T-helper 2 cell treated with Interferon-gamma antibody and Interleukin-4, amounts not matched to agents 100 ng/mL and 5 ng/mL, for 36 hours (primary cell): ENCODE measurements around the gene LDLRAD4. TPM values are rescaled to one million over a fixed set of nuclear protein-coding genes. Genes with fewer than 3 reads are reported as not detected.

ENCODE experiments used
- intact Hi-C: fragments of 100-400 bp; cut with micrococcal nuclease; formaldehyde crosslinking; loops from one replicate; pipeline ENCODE4 v1.15.1; 2023
- total RNA-seq: library from RNA; stranded (reverse); gene quantifications from 2 replicates; pipeline ENCODE4 v1.2.3, GENCODE V29; 2022

LDLRAD4 gene
- total RNA-seq, 1 donor from 2014 or later, result 28.5 TPM

DNA sequence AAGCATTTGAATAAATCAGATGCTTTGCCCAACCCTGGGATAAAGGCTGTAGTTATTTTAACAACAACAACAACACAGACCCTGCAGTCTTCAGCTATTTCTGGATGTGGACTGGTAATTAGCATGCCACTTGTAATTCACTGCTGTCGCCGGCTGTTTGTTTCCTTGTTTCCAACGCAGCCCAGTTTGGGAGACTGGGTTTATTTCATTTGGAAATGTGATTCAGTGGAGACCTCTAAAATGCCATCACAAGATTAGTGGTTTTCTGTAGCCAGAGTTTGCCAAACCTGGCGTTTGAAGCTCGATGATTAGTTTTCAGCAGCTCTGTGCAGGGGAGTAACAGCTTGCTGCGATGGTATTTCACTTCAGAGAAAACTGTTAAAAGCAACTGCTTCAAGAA lies 83.5 kb downstream of the LDLRAD4 start:
- intact Hi-C loops, result no loop called here

DNA sequence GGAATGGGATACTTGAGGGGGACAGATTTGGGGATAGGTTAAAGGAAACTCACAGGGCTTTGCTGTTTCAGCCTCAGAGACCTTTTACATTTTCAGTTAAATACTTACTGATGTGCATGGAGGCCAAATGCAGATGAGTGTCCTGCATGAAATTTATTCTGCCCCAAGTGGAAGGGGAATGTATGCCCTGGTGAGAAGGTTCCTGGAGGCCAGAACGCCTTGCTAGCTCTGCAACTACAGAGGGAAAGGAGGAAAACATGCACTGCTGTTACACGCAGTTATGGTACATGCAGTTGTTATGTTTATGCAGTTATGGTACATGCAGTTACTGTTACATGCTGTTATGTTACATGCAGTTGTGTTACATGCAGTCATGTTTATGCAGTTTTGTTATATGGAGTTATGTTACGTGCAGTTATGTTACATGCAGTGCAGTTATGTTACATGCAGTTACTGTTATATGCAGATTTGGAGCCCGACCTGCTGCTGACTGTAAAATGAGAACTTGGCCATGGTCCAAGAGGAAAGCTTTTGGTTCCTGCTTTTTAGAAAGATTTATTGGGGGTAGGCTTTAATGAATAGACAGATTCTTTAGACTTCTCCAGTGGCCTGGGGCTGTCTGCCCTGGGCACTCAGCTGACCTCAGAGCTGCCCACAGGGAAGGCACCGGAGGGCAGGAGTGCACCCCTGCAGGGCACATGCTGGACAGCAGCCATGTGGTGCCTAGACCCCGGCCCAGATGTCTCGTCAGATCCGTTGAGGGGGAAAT lies 84.1 kb downstream of the LDLRAD4 start:
- intact Hi-C loops, result no loop called here

DNA sequence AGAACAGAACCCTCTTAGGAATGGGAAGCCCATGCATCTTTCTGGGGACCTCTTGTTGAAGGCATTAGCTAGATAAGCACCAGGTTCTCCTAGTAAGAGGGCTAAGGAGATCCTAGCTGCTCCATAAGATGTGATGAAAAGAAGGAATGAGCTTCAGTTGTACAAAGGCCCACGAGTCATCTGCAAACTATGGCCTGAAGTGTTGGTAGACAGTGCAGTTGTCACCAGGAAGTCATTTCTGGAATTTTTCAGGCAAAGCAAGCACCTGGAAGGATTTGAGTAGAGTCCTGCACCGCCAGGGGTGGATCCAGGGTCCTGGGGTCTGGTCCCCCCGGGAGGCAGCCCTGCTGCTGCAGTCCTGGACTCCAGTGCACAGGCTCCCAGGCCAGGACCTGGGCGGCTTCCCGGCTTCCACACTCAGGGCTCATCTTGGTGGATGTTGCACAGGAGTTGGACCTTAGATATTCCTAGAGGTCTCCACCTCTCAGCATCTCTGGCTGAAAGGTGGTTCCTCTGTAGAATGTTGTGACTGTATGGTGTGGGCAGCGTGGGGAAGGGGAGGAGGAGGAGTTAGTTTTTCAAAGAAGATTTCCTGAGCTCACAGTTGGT lies 85.3 kb downstream of the LDLRAD4 start:
- intact Hi-C loops, result no loop called here

DNA sequence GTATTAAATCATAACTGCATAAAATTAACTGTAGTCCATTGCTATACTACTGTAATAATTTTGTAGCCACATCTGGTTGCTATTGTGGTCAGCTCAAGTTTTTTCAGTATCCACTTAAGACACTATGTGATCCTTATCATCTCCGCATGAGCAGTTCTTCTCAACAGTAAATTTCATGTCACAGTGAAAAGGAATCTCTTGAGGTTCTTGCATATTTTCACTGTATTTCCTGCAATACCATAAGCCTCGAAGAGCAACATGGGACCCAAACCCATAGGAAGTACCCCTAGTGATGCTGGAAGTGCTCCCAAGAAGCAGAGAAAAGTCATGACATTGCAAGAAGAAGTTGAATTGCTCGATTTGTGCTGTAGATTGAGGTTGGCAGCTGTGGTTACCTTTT lies 86.7 kb downstream of the LDLRAD4 start:
- intact Hi-C loops, result no loop called here

DNA sequence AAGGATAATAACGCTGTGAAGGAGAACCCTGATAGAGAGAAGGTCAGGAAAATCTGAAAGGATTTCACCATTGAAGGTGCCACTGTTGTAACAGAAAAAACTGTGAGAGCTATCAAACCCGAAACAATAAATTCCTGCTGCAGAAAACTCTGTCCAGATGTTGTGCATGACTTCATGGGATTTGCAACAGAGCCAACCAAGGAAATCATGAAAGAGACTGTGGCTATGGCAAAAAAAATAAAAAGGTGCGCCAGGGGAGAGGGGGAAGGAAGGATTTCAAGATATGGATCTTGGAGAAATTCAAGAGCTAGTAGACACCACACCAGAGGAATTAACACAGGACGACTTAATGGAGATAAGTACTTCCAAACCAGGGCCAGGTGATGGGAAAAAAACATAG lies 88.0 kb downstream of the LDLRAD4 start:
- intact Hi-C loops, result no loop called here

DNA sequence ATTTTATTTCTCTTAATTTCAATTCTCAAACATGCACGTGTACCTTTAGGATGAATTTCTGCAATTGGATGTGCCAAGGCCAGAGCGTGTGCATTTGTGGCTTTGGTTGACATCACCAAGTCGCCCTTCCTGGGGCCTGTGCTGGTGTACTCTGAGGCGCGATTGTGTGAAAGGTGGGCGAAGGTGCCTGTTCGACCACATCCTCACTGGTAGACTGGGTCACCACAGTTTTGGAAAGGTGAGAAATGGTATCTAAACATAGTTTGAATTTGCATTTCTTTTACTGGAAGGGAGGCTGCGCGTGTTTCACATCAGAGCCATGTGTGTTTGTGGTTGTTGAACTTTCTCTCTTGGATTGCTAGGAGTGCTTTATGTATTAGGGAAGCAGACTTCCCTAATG lies 89.8 kb downstream of the LDLRAD4 start:
- intact Hi-C loops, result no loop called here

DNA sequence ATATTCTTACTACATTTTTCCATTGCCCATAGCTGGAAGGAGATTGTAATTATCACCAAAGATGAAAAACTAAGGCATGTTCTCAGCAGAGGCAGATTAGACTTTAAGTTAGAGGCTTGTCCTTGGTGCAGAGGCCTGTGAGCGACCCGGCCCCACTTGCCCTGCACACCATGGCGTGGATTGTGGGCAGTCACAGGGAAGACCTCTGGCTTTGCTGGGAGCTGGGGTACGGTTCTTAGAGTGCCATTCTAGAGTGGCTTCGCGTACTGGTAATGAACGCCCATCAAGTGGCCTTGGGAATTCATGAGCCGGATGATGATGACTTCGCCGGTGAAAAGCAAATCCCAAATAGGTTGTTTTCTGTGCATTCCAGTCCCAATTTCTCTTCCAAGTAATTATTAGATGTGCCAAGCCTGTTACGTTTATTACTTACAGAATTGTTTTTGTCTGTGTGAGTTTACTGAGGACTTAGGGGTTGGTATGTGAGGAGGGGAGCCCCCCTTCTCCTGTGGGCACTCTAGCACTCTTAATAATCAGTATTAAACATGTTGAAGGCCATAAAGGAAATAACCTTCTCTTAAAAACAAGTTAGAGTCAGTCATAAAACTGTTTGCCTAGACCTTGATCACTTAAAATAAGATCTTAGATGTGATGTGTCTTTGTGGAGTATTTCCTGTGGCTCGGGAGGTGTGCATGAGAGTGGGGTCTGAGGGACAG lies 90.6 kb downstream of the LDLRAD4 start:
- intact Hi-C loops, result no loop called here

DNA sequence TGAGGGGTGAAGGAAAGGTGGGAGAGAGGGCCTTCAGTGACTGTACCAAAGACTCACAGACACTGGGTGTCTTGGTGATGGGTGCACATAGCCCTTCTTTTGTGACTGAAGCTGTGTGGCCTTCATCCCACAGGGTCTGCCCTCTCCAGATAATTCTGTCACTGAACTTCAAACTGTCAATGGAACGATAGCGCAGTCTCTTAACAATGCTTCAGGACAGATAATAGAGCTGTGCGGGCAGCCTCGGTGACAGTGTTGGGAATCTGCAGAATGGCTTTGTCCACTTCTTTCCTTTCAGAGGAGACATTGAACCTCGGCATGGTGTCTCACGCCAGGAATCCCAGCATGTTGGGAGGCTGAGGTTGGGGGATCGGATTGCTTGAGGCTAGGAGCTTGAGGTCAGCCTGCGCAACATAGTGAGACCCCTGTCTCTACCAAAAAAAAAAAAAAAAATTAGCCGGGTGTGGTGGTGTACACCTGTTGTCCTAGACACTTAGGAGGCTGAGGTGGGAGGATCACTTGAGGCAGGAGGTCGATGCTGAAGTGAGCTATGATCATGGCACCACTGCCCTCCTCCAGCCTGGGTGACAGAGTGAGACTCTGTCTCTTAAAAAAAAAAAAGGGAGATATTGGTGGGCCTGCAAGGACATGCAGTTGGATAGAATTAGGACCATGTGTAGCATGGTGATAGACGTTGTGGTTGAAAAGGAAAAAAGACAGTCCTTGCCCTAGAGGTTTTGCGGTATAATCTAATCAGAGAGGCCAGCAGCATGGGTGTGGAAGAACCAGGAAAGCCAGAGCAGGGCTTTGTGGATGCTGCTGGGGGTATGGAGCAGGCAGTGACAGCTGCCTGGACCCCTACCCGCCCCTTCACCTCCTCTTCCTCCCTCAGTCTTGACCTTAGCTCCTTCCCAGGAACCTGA lies 91.4 kb downstream of the LDLRAD4 start:
- intact Hi-C loops, result no loop called here

DNA sequence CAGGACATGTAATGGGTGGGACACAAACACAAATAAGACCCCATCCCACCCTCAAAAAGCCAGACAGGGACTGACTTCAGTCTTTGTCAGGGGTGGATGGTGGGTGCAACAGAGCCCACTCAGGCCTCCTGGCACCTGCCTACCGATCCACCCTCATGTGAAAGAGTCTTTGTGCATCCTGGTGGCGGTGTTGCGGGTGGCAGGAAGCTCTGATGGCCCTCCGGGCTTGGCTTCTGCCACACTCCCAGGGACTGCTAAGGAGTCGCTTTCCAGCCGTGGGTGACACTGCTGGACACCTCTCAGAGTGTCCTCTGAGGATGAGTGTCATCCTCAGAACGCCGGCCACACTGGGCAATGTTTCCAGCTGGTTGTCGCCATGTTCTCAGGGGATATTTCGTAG lies 92.6 kb downstream of the LDLRAD4 start:
- intact Hi-C loops, result no loop called here

DNA sequence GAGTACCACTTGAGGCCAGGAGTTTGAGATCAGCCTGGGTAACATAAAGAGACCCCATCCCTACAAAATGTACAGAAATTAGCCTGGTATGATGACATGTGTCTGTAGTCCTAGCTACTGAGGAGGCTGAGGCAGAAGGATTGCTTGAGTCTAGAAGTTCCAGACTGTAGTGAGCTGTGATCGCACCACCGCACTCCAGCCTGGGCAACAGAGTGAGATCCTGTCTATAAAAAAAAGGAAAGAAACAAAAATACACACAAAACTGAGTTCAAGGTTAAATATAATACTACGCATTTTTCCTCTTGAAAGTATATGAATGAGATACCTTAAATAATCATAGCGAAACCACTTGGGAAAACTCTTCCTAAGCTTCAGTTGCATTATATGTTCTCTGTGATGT lies 94.0 kb downstream of the LDLRAD4 start:
- intact Hi-C loops, result no loop called here

DNA sequence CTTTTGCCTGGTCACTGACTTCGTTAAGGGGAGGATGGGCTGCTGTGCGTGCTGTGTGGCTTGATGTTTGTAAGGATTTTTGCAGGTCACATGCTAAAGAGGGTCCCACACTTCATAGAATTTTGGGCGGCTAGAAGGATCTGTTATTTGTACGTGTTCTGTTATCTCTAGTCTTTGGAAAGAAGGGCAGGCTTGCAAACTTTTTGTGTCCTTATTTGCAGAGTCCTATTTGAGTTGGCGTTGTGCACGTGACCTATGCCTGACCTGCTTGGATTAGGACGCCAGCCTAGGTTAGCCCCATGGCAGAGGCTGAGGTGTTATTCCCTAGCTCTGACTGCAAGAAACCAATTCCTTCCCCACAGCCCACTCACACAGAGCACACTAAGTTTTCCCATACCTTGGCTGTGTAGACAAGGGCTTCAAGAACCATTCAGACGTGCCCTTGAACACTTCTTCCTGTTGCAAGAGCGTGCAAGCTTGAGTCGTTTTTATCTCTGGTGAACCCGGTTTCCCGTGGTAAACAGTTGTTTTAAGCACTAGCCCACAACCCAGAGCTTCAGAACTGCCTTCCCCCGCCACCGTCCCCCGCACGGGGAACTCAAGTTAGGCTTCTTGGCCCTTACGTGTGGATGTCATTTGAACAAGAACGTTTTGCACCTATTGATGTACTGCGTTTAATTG lies 94.6 kb downstream of the LDLRAD4 start:
- intact Hi-C loops, result no loop called here

DNA sequence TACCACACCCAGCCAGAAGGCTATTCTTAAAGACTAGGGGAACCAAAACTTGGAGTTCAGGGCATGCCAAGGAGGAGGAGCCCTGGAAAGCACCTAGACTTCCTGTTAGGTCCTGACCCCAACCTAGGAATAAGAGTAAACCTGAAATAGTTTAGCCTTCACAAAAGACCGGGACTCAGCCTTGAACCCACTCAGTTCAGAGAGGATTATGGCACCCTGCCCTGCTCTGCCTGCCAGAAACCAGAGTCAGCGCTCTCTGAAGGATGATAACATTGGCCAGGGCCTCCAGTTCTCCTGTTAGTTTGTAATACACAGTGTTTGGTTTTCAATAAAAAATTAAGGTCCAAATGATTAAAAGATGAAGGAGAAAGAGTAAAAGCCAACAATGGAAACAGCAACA lies 96.4 kb downstream of the LDLRAD4 start:
- intact Hi-C loops, result no loop called here

DNA sequence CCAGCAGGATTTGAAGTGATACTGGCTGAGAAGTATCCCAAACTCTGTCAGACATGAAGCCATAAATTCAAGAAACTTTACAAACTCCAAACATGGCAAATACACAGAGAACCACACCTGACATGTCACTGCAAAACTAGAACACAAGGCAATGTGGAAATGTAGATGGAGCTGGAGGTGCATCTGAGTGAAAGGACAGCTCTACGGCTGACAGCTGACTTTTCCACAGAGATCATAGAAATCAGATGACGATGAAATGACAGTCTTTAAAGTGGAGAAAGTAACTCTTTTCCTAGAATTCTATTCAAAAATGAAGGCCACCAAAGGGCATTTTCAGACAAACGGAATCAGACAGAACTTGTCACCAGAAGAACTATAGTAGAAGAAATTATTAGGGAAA lies 97.5 kb downstream of the LDLRAD4 start:
- intact Hi-C loops, result no loop called here

DNA sequence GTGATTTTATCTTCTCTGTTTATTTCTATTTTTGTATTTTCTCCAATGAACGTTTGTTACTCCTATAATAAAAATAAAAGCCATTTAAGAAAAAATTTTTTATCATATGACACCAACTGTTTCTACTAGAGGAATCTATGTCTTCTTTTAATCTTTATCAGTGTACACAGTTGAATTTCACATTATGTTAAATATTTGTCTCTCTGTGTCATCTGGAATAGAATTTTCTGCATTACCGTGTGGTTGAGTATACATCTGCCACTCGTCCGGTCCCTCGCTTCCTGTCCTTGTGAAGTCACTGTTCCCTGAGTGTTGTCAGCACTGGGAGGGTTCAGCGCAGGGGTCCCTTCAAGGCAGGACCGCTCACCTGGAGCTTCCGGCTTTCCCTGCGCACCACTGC lies 99.2 kb downstream of the LDLRAD4 start:
- intact Hi-C loops, result no loop called here

DNA sequence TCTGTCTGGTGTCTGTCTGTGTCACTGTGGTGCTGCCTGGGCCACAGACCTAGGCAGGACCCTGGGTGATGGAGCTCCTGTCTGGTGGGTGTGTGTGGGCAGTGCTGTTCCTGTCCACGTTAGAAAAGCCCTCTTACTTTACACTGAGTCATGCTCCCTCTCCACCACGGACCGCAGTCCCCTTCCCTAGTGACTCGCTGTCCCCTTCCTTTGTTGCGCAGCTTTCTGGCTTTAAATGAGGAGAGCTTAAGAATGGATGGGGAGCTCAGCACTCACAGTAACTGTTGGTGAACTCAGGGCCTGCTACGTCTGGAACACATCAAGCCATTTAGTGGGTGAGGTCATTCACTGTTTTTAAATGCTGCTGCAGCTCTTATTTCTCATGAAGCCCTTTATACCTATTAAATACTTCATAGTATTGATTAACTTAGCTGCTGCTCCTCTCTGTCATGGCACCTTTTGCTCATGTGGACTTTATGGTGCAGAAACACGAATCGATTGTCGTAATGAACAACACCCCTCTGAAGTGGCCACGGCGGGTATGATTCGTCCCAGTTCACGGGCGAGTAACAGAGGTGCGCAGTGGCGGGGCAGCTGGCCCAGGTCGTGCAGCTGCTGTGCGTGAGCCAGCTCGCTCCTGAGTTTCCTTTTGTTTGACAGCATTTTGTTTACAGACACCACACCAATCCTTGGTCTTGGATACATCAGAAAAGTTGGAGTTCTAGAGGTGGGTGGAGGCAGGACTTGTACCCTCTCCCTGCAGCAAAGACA lies 100.4 kb downstream of the LDLRAD4 start:
- intact Hi-C loops, result no loop called here

DNA sequence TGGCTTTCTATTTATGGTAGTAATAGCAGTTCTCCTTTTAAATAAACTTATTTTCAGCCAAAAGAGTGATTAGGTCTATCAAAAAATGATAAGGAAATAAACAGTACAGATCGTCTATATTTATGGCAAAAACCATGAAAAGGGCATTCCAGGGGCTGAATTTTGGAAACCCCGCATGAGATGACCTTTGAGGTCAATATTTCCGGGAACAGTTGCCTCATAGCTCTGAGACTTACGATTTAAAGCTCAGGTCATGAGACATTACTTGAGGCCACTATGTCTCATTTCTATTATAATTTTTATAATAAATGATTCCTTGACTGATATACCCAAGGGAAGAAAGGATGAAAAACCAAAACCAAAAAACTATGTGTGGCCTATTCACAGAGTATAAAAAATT lies 101.1 kb downstream of the LDLRAD4 start:
- intact Hi-C loops, result no loop called here

DNA sequence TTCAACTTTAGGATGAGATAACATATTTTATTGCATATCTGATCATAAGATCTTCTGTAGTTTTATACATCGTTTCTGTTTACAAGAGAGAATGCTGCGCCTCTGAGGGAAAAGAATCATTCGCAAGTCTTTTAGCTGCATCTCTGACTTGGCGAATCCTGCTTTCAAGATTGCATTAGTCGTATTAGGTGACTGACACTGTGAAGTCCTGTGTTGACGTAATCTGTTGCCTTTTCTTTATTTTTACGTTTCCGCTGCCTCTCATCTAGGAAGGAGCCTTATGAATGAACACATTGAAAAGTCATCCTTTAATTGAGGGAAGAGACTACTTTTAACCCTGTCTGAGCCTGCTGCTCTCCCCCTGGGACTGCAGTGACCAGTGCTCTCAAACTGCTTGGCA lies 101.5 kb downstream of the LDLRAD4 start:
- intact Hi-C loops, result no loop called here

DNA sequence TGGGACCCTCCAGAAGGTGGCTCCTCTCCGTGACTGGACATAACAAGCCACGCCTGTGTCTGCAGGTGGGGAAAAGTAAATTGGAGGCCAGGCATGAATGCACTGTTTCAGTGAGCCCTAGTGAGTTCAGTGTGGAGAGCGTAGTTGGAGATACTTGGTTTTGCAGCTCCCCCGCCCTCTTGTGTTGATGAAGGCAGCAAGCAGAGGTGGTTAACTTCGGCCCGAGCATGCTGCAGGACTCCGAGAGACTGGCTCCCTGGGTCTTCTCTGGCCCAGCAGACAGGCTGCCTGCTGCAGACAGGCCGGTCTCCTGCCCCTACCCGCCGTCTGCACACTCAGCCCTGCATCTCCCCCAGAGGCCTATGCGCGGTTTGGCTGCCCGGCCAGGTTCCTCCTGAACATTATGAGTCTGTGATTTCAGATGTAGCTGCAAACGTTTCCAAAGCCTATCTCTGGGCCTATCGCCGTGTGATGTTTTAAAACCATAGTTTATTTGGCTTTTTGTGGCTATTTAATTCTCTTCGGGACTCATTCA lies 102.4 kb downstream of the LDLRAD4 start:
- intact Hi-C loops, result no loop called here

DNA sequence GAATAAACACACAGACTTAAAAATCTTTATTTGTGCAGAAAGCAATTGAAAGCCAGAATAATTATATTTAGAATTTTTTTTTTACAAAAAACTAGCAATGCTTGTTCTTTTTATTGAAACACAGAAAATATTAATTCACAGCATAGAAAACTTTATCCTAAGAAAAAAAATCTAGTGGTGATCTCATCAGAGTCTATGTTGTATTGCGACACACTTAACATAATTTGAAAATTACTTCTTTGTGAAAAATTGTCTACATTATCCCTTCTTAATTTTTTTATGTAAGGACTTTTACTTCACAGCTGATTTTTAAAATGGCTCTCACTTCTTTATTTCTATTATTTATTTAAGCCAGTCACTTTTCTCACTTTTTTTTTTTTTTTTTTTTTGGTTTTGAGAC lies 103.4 kb downstream of the LDLRAD4 start:
- intact Hi-C loops, result no loop called here

DNA sequence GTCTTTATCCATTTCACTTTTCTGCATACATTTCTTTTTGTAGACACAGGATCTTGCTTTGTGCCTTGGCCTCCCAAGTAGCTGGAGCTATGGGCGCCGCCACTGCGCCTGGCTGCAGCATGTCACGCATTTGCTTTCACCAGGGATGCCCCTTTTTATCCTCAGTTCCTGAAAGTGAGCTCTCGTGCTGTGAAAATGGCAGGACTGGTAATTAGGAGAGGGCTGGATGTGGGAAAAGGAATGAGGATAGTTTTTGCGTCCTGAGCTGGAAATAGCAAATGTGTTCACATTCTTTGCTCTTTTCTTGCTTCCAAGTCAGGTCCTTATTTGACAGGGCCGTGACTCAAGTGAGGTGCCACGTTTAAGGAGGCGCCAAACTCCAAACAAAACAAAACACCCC lies 104.6 kb downstream of the LDLRAD4 start:
- intact Hi-C loops, result no loop called here
